SU-DHL-6 (cell line): ENCODE data around the gene GPR26.

Experiments
- H2AFZ ChIP-seq: fragments of 200-600 bp; sonication (generic); 2 replicates; pipeline ENCODE4 v1.6.1; 2014; ENCODE audit warnings: low read depth, mild to moderate bottlenecking, moderate library complexity, mixed read lengths, antibody characterized with exemption, low read length; ENCODE audit not compliant: severe bottlenecking
- H3F3A ChIP-seq: fragments of 200-600 bp; shearing (Covaris generic); 2 replicates; pipeline ENCODE4 v1.6.0; 2016; ENCODE audit warnings: antibody characterized with exemption, mild to moderate bottlenecking; ENCODE audit not compliant: insufficient read depth
- H3K27ac ChIP-seq: fragments of 200-600 bp; sonication (generic); 2 replicates; pipeline ENCODE4 v1.5.1; 2016; ENCODE audit warnings: low read depth, mild to moderate bottlenecking, low read length, moderate library complexity, mixed read lengths
- H3K27me3 ChIP-seq: fragments of 200-600 bp; sonication (generic), shearing (Covaris generic); 2 replicates; pipeline ENCODE4 v1.6.0; 2014; ENCODE audit warnings: mild to moderate bottlenecking, low read length
- H3K36me3 ChIP-seq: fragments of 200-600 bp; sonication (generic); 2 replicates; pipeline ENCODE4 v1.6.1; 2014; ENCODE audit warnings: mild to moderate bottlenecking, low read length, mixed read lengths
- H3K4me2 ChIP-seq: fragments of 300-600, 200-600 bp; shearing (Covaris generic), sonication (generic); 2 replicates; pipeline ENCODE4 v1.6.0; 2014; ENCODE audit warnings: low read length, low read depth, mild to moderate bottlenecking; ENCODE audit not compliant: poor library complexity, severe bottlenecking
- H3K4me3 ChIP-seq: fragments of 200-600 bp; sonication (generic); 2 replicates; pipeline ENCODE4 v1.5.1; 2014; ENCODE audit warnings: antibody characterized with exemption, low read length, mild to moderate bottlenecking, mixed read lengths; ENCODE audit not compliant: insufficient read depth, poor library complexity, severe bottlenecking
- H3K79me2 ChIP-seq: fragments of 200-600 bp; sonication (generic); 2 replicates; pipeline ENCODE4 v1.6.1; 2014; ENCODE audit warnings: mild to moderate bottlenecking, low read length, moderate library complexity; ENCODE audit not compliant: insufficient read depth
- H3K9ac ChIP-seq: fragments of 200-600 bp; sonication (generic); 2 replicates; pipeline ENCODE4 v1.7.0; 2014; ENCODE audit warnings: mild to moderate bottlenecking, low read length
- H3K9me2 ChIP-seq: fragments of 200-600 bp; sonication (generic); replicated peaks from 2 replicates; pipeline ENCODE4 v1.6.1; 2014; ENCODE audit warnings: low read length; ENCODE audit not compliant: insufficient read depth
- H3K9me3 ChIP-seq: fragments of 200-600 bp; sonication (generic); 2 replicates; pipeline ENCODE4 v1.6.1; 2014; ENCODE audit warnings: low read length, mixed read lengths; ENCODE audit not compliant: insufficient read depth
- H4K20me1 ChIP-seq: fragments of 200-600 bp; sonication (generic); 2 replicates; pipeline ENCODE4 v1.6.1; 2014; ENCODE audit warnings: low read depth, mild to moderate bottlenecking, antibody characterized with exemption, low read length, moderate library complexity, mixed read lengths
- EZH2phosphoT487 ChIP-seq: fragments of 200-600 bp; sonication (generic), shearing (Covaris generic); conservative IDR thresholded peaks from 2 replicates; pipeline ENCODE4 v1.6.1; 2018; ENCODE audit warnings: mild to moderate bottlenecking, antibody characterized with exemption, low read length, moderate library complexity, mixed read lengths
- TF ChIP-seq, protein P1 (sequence below): fragments of 200-600 bp; sonication (generic); IDR thresholded peaks from one replicate; pipeline ENCODE4 v1.5.1; 2017; ENCODE audit warnings: antibody characterized with exemption, mild to moderate bottlenecking, low read length, moderate library complexity; ENCODE audit not compliant: insufficient read depth, poor library complexity, severe bottlenecking

Gene GPR26

DNA sequence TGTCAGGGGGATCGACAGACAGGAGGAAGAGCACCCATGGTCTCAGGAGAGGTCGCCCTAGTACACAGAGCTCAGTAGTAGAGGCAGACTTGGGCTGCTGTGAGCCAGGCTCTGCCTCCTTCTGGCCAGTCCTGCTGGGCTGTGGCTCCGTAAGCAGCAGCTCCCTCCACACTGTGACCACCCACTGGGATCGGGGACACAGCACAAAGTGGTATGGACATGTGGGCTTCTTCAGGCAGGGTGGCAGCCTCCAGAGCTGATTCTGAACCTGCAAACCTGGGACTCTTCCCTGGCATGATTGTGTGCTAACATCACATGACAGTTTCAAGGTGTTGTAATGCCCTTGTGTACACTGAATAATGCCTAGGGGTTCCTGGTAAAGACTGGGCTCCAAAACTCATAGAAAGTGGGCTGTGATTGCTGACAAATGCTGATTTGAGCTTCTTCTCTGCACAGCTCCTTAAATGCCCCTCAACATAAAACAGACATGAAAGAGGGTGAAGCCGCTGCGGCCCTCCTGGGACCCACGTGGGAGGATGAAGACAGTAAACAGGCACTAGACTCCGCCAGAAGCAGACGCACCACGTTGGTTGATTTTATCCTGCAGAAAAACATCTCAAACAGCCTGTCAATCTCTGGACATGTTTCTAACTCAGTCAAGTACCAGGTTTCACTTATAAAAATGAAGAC, 76.7 kb downstream of the GPR26 start:
- Histone ChIP-seq H3K79me2 (no peaks in the 10 kb centered on the region), H3F3A (no peaks in the 10 kb centered on the region), H3K27ac (no peak overlapping the region), H2AFZ (no peak overlapping the region), H3K27me3 (0 out of 2 replicates have a peak, but pooled peaks cover 4% of the 10 kb centered on the region), H3K9ac (no peak overlapping the region), H3K4me2 (no peak overlapping the region), H3K36me3 (no peaks in the 10 kb centered on the region), H3K4me3 (no peak overlapping the region), H3K9me3 (no peaks in the 10 kb centered on the region), H3K9me2 (no peaks in the 10 kb centered on the region), H4K20me1 (no peaks in the 10 kb centered on the region)
- no peak for TF ChIP-seq EZH2phosphoT487
- TF ChIP-seq, protein P1, sequence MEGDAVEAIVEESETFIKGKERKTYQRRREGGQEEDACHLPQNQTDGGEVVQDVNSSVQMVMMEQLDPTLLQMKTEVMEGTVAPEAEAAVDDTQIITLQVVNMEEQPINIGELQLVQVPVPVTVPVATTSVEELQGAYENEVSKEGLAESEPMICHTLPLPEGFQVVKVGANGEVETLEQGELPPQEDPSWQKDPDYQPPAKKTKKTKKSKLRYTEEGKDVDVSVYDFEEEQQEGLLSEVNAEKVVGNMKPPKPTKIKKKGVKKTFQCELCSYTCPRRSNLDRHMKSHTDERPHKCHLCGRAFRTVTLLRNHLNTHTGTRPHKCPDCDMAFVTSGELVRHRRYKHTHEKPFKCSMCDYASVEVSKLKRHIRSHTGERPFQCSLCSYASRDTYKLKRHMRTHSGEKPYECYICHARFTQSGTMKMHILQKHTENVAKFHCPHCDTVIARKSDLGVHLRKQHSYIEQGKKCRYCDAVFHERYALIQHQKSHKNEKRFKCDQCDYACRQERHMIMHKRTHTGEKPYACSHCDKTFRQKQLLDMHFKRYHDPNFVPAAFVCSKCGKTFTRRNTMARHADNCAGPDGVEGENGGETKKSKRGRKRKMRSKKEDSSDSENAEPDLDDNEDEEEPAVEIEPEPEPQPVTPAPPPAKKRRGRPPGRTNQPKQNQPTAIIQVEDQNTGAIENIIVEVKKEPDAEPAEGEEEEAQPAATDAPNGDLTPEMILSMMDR = no peak

- H3K27ac ChIP-seq = no peak overlapping the region
- no peaks in the 10 kb centered on the region for H3K79me2 ChIP-seq
- TF ChIP-seq EZH2phosphoT487 = no peak
- TF ChIP-seq, protein P1 = no peak
- no peak overlapping the region for H2AFZ ChIP-seq
- H3K36me3 ChIP-seq = no peaks in the 10 kb centered on the region
- no peaks in the 10 kb centered on the region for H3K9me2 ChIP-seq
- no peaks in the 10 kb centered on the region for H3F3A ChIP-seq
- H3K9ac ChIP-seq = no peak overlapping the region
- H3K27me3 ChIP-seq = 0 out of 2 replicates have a peak, but pooled peaks cover 4% of the 10 kb centered on the region
- H3K4me3 ChIP-seq = no peak overlapping the region
- H4K20me1 ChIP-seq = no peaks in the 10 kb centered on the region
- no peak overlapping the region for H3K4me2 ChIP-seq
- no peaks in the 10 kb centered on the region for H3K9me3 ChIP-seq
Observed at GRCh38 chr10:123743441-123744223, 77.5 kb downstream of the GPR26 start.

DNA sequence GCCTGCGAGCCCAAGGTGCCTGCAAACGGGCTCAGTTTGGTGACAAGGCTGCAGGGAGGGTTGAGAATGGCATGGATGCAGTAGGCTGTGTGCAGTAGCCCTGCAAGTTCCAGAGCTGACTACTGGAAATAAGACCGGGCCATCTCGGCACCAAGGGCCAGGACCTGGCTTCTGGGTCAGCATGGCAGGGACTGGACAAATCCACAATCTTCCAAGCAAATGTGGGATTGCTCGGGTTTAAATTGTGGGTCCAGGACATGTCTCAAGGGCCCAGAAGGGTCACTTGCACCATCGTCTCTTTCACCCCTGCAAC, 78.0 kb downstream of the GPR26 start:
- Histone ChIP-seq H3K27me3 (0 out of 2 replicates have a peak, but pooled peaks cover 4% of the 10 kb centered on the region), H3K27ac (no peak overlapping the region), H2AFZ (no peak overlapping the region), H3K4me2 (no peak overlapping the region), H3K4me3 (no peak overlapping the region), H3K79me2 (no peaks in the 10 kb centered on the region), H4K20me1 (no peaks in the 10 kb centered on the region), H3K9me2 (no peaks in the 10 kb centered on the region), H3K36me3 (no peaks in the 10 kb centered on the region), H3F3A (no peaks in the 10 kb centered on the region), H3K9me3 (no peaks in the 10 kb centered on the region), H3K9ac (no peak overlapping the region)
- TF ChIP-seq, protein P1 = no peak
- no peak for TF ChIP-seq EZH2phosphoT487
